ENCODE results near the gene NPIPA7. TPM values are rescaled to one million over a fixed set of nuclear protein-coding genes. Genes with fewer than 3 reads are reported as not detected.
"Not testable (repeated sequence)": the region's sequence is repeated elsewhere in the genome, so short reads cannot be mapped to it uniquely, and the experiment has no call there.

NPIPA7 gene
- total and polyA plus RNA-seq, 2 of the 4 experiments (the other 2 are of a cell fraction): 0.36 to 11.9 TPM

GRCh38 chr16:16420515-16420914, 41.6 kb downstream of the NPIPA7 start:
- H2AK5ac ChIP-seq (ENCODE audit: low read depth, low read length); H3K4ac ChIP-seq (ENCODE audit: low read depth, low read length); H3K27me3 ChIP-seq (ENCODE audit: control insufficient read depth, insufficient read depth, low read length); POLR2A ChIA-PET (ENCODE audit: unreplicated experiment); H4K5ac ChIP-seq (ENCODE audit: low read depth, low read length); ATAC-seq (ENCODE audit: low read depth); H3K9me3 ChIP-seq (ENCODE audit: control insufficient read depth, insufficient read depth, low read length); dilution Hi-C loops (cut with HindIII; ENCODE audit: low sequenced_read_pairs, unreplicated experiment); H3K18ac ChIP-seq (ENCODE audit: low read depth, low read length); H2BK15ac ChIP-seq (ENCODE audit: low read depth, low read length); H3K4me2 ChIP-seq (ENCODE audit: low read depth, low read length); H3K4me1 ChIP-seq (ENCODE audit: control insufficient read depth, insufficient read depth, low read length); H3K27ac ChIP-seq (ENCODE audit: insufficient read depth, low read length); H2BK20ac ChIP-seq (ENCODE audit: low read depth, low read length); H4K8ac ChIP-seq (ENCODE audit: low read depth in 2 of 2, low read length in 2 of 2); H3K4me3 ChIP-seq (ENCODE audit: insufficient read depth, low read depth, low read length); H3K79me1 ChIP-seq (ENCODE audit: low read depth in 1 of 2, low read length in 2 of 2); in situ Hi-C loops (cut with MboI; ENCODE audit: low sequenced_read_pairs); H3K36me3 ChIP-seq (ENCODE audit: control insufficient read depth, insufficient read depth, low read length); H2BK5ac ChIP-seq (ENCODE audit: low read depth, low read length, poor library complexity, severe bottlenecking); H2AFZ ChIP-seq (replicated peaks; ENCODE audit: low read length, poor library complexity); H2BK120ac ChIP-seq (ENCODE audit: low read depth, low read length); H4K20me1 ChIP-seq (ENCODE audit: insufficient read depth, low read length); H2AK9ac ChIP-seq (replicated peaks; ENCODE audit: low read depth, low read length, poor library complexity); H3K9me1 ChIP-seq (ENCODE audit: insufficient read depth, low read length); H4K91ac ChIP-seq (ENCODE audit: insufficient read depth, low read depth, low read length); CTCF ChIA-PET; H3K9ac ChIP-seq (ENCODE audit: low read depth, low read length); H3K56ac ChIP-seq (ENCODE audit: extremely low read depth, insufficient read depth, low read length); H3K23ac ChIP-seq (ENCODE audit: low read depth, low read length); BruUV-seq (replicated peaks); intact Hi-C loops (cut with micrococcal nuclease); H3K14ac ChIP-seq (replicated peaks; ENCODE audit: low read depth, low read length); DNase-seq: not testable (repeated sequence)
- WGBS, 2 experiments (ENCODE audit: extremely low coverage in 2 of 2, insufficient read length in 1 of 2): no CpG with 5 or more reads among the region's 1 CpG

- H4K91ac ChIP-seq (ENCODE audit: insufficient read depth, low read depth, low read length); H2AK9ac ChIP-seq (replicated peaks; ENCODE audit: low read depth, low read length, poor library complexity); H3K9me1 ChIP-seq (ENCODE audit: insufficient read depth, low read length); H2BK5ac ChIP-seq (ENCODE audit: low read depth, low read length, poor library complexity, severe bottlenecking); H4K5ac ChIP-seq (ENCODE audit: low read depth, low read length); H2BK15ac ChIP-seq (ENCODE audit: low read depth, low read length); H3K56ac ChIP-seq (ENCODE audit: extremely low read depth, insufficient read depth, low read length); H3K27ac ChIP-seq (ENCODE audit: insufficient read depth, low read length); H3K4ac ChIP-seq (ENCODE audit: low read depth, low read length); DNase-seq; H4K8ac ChIP-seq (ENCODE audit: low read depth in 2 of 2, low read length in 2 of 2); dilution Hi-C loops (cut with HindIII; ENCODE audit: low sequenced_read_pairs, unreplicated experiment); H3K4me3 ChIP-seq (ENCODE audit: insufficient read depth, low read depth, low read length); H3K14ac ChIP-seq (replicated peaks; ENCODE audit: low read depth, low read length); H2BK20ac ChIP-seq (ENCODE audit: low read depth, low read length); BruUV-seq (replicated peaks); intact Hi-C loops (cut with micrococcal nuclease); CTCF ChIA-PET; H2AK5ac ChIP-seq (ENCODE audit: low read depth, low read length); H3K4me1 ChIP-seq (ENCODE audit: control insufficient read depth, insufficient read depth, low read length); in situ Hi-C loops (cut with MboI; ENCODE audit: low sequenced_read_pairs); H3K36me3 ChIP-seq (ENCODE audit: control insufficient read depth, insufficient read depth, low read length); H2BK120ac ChIP-seq (ENCODE audit: low read depth, low read length); ATAC-seq (ENCODE audit: low read depth); H3K9ac ChIP-seq (ENCODE audit: low read depth, low read length); H2AFZ ChIP-seq (replicated peaks; ENCODE audit: low read length, poor library complexity); H3K9me3 ChIP-seq (ENCODE audit: control insufficient read depth, insufficient read depth, low read length); H3K18ac ChIP-seq (ENCODE audit: low read depth, low read length); H3K27me3 ChIP-seq (ENCODE audit: control insufficient read depth, insufficient read depth, low read length); H4K20me1 ChIP-seq (ENCODE audit: insufficient read depth, low read length); POLR2A ChIA-PET (ENCODE audit: unreplicated experiment); H3K4me2 ChIP-seq (ENCODE audit: low read depth, low read length); H3K23ac ChIP-seq (ENCODE audit: low read depth, low read length); H3K79me1 ChIP-seq (ENCODE audit: low read depth in 1 of 2, low read length in 2 of 2): not testable (repeated sequence)
- no CpG with 5 or more reads among the region's 2 CpGs for WGBS, 2 experiments (ENCODE audit: extremely low coverage in 2 of 2, insufficient read length in 1 of 2)
These were observed 46.2 kb downstream of the NPIPA7 start for GRCh38 chr16:16425146-16425545.
